ENCODE data around the gene TPM3. TPM values are rescaled to one million over a fixed set of nuclear protein-coding genes. Genes with fewer than 3 reads are reported as not detected.
A peak's percentile ranks its signal among the peaks of the same experiment; 100 is the strongest.

The TPM3 gene
- total RNA-seq, 2 donors from 2014 or later: 74.2 to 131 TPM

GRCh38 chr1:154158307-154159125 is 33.4 kb downstream of the TPM3 start:
- DNase-seq (no peak), ATAC-seq (no peak)
- 76 to 79% methylated on average over 8 of the region's 8 CpGs for WGBS, 2 donors
- intact Hi-C loops (cut with DNase I): no loop called here
- Histone ChIP-seq H3K36me3 (replicated peaks in 1 of 2; ENCODE audit: insufficient read depth in 1 of 2, low read depth in 2 of 2) (peaks cover 0 to 2% of the 10 kb centered on the region in 2 donors), H3K4me3 (no peak overlapping the region), H3K27me3 (no peaks in the 10 kb centered on the region), H3K9me3 (no peaks in the 10 kb centered on the region), H3K4me1 (peaks cover 15% of the 10 kb centered on the region), H3K27ac (peak overlapping the region in 1 of 4 donors; percentile 17)
- no peak for TF ChIP-seq POLR2A (IDR thresholded peaks at IDR 0.05)
- TF ChIP-seq, protein P1, sequence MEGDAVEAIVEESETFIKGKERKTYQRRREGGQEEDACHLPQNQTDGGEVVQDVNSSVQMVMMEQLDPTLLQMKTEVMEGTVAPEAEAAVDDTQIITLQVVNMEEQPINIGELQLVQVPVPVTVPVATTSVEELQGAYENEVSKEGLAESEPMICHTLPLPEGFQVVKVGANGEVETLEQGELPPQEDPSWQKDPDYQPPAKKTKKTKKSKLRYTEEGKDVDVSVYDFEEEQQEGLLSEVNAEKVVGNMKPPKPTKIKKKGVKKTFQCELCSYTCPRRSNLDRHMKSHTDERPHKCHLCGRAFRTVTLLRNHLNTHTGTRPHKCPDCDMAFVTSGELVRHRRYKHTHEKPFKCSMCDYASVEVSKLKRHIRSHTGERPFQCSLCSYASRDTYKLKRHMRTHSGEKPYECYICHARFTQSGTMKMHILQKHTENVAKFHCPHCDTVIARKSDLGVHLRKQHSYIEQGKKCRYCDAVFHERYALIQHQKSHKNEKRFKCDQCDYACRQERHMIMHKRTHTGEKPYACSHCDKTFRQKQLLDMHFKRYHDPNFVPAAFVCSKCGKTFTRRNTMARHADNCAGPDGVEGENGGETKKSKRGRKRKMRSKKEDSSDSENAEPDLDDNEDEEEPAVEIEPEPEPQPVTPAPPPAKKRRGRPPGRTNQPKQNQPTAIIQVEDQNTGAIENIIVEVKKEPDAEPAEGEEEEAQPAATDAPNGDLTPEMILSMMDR (IDR thresholded peaks at IDR 0.05): no peak

GRCh38 chr1:154157520-154158306 is 34.2 kb downstream of the TPM3 start:
- no peaks in the 10 kb centered on the region for H3K9me3 ChIP-seq
- H3K36me3 ChIP-seq (replicated peaks in 1 of 2; ENCODE audit: insufficient read depth in 1 of 2, low read depth in 2 of 2): peaks cover 0 to 2% of the 10 kb centered on the region in 2 donors
- no peak for TF ChIP-seq POLR2A (IDR thresholded peaks at IDR 0.05)
- TF ChIP-seq, protein P1 (IDR thresholded peaks at IDR 0.05): no peak
- intact Hi-C loops (cut with DNase I): no loop called here
- H3K27me3 ChIP-seq: no peaks in the 10 kb centered on the region
- 68 to 70% methylated on average over 7 of the region's 7 CpGs for WGBS, 2 donors
- peak overlapping the region in 1 of 4 donors; percentile 17 for H3K27ac ChIP-seq
- H3K4me3 ChIP-seq: no peak overlapping the region
- H3K4me1 ChIP-seq: peaks cover 15% of the 10 kb centered on the region
- DNase-seq: peak in 1 of 4 donors; percentile 28
- ATAC-seq: no peak

- TF ChIP-seq, protein P1 (IDR thresholded peaks at IDR 0.05): no peak
- peak in 1 of 3 donors; percentile 0 for TF ChIP-seq POLR2A (IDR thresholded peaks at IDR 0.05)
- Histone ChIP-seq H3K27me3 (no peaks in the 10 kb centered on the region), H3K9me3 (no peaks in the 10 kb centered on the region), H3K4me1 (peaks cover 15% of the 10 kb centered on the region), H3K4me3 (no peak overlapping the region), H3K36me3 (replicated peaks in 1 of 2; ENCODE audit: insufficient read depth in 1 of 2, low read depth in 2 of 2) (peaks cover 0 to 2% of the 10 kb centered on the region in 2 donors), H3K27ac (peak overlapping the region in 2 of 4 donors; percentile 46 to 68)
- WGBS, 2 donors: 28 to 43% methylated on average over 9 of the region's 9 CpGs
- DNase-seq: peak in 1 of 4 donors; percentile 36
- ATAC-seq: peak; percentile 30
- intact Hi-C loops (cut with DNase I): no loop called here
These were observed 36.6 kb downstream of the TPM3 start for GRCh38 chr1:154155251-154155650.

GRCh38 chr1:154154534-154155191 is 37.2 kb downstream of the TPM3 start, which contains the start of gene NUP210L:
NUP210L (minus strand) TSS chr1:154155073.
- H3K9me3 ChIP-seq: no peaks in the 10 kb centered on the region
- peak; percentile 85 for ATAC-seq
- 65 to 68% methylated on average over 29 of the region's 29 CpGs for WGBS, 2 donors

More at GRCh38 chr1:154154534-154155191, 37.2 kb downstream of the TPM3 start, which contains the start of gene NUP210L:
- H3K36me3 ChIP-seq (replicated peaks in 1 of 2; ENCODE audit: insufficient read depth in 1 of 2, low read depth in 2 of 2): peaks cover 0 to 2% of the 10 kb centered on the region in 2 donors
- H3K4me3 ChIP-seq: no peak within 1 kb of the TSS
- no peaks in the 10 kb centered on the region for H3K27me3 ChIP-seq
- H3K4me1 ChIP-seq: peaks cover 15% of the 10 kb centered on the region
- H3K27ac ChIP-seq: peak within 1 kb of the TSS in 3 of 4 donors; percentile 30 to 68 (median 46)
- DNase-seq: peak; percentile 43 to 81 (median 78)
- TF ChIP-seq, protein P1 (IDR thresholded peaks at IDR 0.05): no peak
- TF ChIP-seq POLR2A (IDR thresholded peaks at IDR 0.05): peak in 1 of 3 donors; percentile 22
- intact Hi-C loops (cut with DNase I): no loop called here
